HG02610 (cell line): ENCODE data around the gene PLPP2.

Experiments used
- ATAC-seq: cut with Tn5 transposase; IDR thresholded peaks from one replicate; pipeline ENCODE4 v1.9.1; 2021; ENCODE audit warnings: mild to moderate bottlenecking, moderate library complexity; ENCODE audit not compliant: unreplicated experiment

Gene PLPP2

DNA sequence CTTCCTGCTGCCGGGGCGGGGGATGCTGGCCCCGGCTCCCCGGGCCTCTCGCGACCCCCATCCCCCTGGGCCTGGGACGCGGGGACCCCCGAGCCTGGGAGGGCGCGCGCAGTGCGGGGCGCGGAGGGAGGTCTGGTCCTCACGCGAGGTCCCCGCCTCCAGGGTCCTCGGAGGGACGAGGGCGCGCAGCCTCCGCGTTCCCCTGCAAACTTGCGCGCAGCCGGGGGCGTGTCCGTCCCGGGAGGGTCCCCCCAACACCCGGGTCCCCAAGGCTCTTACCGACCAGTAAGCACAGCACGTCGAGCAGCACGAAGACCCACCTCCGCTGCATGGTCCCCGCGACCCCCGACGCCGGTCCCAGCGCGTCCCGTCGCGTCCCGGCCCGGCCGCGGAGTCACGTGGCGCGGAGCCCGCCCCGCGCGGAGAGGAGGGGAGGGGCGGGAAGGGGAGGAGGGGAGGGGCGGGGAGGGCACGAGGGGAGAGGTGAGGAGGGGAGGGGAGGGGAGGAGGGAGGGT, at the start of gene PLPP2:
PLPP2 (minus strand) TSS at position 398 of the 516 bp plus-strand sequence; CDS start at position 331, 67 bp downstream.
- no peak for ATAC-seq

DNA sequence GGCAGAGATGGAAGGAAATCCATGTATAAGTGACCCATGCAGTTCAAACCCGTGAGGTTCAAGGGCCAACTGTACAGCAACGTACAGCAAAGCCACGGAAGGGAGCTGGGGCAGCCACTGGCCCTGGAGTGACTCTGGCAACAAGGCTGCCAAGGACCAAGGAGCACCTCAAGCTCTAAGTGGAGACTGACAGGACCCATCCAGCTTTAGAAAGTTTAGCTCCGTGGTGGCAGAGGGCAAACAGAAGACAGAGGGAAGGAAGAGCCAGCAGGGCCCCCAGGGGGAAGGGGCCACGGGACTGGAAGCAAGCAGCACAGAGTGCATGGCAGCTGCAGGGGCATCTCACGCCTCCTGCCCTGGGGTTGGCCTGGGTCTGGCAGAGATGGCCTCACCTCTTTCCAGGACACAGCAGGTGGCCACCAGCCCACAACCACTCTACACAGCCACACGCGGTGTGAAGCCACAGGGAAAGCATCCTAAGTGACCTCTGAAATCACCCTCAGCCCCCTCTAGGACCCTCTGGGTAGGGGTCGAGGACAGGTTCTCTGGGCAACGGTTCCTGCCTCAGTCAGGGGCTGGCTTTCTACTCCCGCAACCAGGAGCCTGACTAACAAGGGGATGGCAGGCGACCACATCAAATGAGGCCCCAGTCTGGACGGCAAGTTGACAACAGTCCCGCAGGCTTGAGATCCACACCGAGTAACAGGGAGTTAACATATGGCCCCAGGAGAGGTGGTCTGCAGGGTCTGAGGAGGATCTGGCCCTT, 49.6 kb upstream of the PLPP2 start:
- no peak for ATAC-seq

GRCh38 chr19:339262-339887, 48.2 kb upstream of the PLPP2 start:
- ATAC-seq = no peak

- no peak for ATAC-seq
Measured at GRCh38 chr19:338421-338820, 47.2 kb upstream of the PLPP2 start.

GRCh38 chr19:336067-336614, 44.9 kb upstream of the PLPP2 start:
- no peak for ATAC-seq

DNA sequence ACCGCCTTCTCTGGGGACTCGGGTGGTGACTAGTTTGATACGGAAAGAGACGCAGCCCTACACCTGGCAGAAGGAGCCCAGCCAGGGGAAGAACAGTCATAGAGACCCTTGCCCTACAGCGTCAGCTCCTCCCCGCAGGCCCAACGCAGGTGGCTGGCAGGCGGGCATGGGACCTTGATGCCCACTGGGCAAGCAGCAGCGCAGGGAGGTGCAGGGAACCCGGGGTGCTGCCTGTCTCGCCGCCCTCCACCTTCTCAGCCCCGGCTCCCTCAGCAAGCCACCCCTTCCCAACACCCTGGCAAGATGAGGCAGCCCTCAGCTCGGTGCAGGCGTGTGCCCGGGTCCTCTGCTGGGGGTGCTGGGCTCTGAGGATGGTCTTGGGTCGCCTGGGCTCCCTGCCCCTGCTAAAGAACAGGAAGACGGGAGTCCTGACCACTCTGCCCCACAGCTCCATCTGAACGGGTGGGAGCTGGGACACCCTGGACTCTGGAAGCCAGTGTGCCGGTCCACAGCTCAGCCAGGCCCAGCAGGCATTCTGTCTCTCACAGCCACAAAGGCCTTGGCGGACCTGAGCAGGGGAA, 44.4 kb upstream of the PLPP2 start:
- no peak for ATAC-seq

DNA sequence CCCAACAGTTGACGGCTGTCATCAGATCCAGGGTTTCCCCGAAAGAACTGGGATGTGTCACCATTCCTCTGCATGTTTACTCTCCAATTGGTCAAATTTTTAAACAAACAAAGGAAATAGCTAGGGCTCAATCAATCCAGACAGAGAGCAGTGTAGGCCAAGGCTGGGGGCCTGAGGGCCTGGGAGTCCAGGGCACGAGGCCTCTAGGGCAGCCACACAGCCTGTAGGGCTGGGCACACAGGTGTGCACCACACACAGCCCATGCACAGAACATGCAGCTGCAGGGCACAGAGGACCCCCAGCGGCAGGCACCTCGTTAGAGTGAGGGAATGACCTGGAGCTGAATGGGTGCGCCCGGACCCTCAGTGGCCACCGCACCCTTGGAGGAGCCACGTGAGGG, 43.9 kb upstream of the PLPP2 start:
- ATAC-seq = no peak

DNA sequence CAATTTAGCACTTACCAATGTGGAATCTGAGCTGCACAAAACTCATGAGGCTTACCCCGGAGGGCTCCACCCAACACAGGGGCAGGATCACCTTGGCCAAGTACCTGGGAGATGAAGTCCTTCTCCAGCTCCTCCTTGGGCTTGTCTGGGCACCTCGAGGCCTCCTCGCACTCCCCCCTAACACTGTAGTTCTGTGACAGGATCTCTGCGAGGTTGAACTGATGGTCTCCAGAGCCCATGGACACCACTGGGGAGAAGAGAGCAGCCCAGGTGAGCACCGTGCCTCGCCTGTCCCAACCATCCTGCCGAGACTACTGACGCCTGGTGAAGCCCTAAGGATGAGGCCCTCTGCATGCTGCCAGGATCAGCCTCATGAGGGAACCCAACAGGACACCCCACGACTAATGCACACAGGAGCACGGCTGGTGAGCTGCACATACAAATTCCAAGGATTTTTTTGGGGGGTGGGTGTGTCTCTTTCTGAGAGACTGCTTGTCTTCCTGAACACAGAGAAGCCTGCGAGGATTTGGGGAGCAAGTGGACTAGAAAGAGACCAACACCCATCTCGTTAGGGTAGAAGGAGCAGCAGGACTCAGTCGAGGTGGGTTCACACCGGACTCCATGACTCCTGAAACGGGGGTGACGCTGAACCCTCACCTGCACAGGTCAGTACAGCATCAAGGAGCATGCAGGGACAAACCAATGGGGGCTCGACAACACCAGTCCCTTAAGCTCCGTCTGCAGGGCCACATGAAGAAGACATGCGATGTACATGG, 43.3 kb upstream of the PLPP2 start:
- no peak for ATAC-seq

DNA sequence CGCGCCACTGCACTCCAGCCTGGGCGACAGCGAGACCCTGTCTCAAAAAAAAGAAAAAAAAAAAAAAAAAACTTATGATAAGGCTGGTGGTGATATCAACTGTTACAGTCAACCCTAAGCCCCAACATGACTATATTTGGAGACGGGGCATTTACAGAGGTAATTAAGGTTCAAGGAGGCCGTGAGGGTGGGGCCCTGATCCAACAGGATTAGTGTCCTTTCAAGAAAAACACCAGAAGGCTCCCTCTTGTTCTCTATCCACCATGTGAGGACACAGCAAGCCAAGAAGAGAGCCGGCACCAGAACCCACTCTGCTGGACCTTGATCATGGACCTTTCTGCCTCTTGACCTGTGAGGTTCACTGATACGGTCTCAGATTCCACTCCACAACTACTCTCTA, 39.3 kb upstream of the PLPP2 start:
- no peak for ATAC-seq

GRCh38 chr19:329876-330275, 38.7 kb upstream of the PLPP2 start:
- no peak for ATAC-seq

DNA sequence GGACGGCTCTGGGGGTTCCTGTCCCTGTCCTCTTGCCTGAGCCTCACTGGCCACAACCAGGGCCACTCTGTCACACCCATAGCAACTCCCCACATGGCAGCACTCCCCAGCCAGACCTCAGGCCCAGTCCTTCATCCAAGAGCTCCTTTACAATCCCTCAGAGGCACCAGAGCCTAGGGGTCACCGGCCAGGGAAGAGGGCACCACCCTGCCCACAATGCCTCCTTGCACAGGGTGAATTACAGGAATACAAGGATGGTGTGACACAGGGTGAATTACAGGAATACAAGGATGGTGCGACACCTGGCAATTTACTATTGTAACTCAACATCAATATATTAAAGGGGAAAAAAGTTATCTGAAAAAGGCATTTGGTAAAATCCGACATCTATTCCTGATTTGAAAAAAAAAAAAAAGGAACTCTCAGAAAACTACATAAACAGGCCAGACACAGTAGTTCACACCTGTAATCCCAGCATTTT, 36.9 kb upstream of the PLPP2 start:
- no peak for ATAC-seq

- ATAC-seq = no peak
Measured at GRCh38 chr19:327291-328024, 36.3 kb upstream of the PLPP2 start.

DNA sequence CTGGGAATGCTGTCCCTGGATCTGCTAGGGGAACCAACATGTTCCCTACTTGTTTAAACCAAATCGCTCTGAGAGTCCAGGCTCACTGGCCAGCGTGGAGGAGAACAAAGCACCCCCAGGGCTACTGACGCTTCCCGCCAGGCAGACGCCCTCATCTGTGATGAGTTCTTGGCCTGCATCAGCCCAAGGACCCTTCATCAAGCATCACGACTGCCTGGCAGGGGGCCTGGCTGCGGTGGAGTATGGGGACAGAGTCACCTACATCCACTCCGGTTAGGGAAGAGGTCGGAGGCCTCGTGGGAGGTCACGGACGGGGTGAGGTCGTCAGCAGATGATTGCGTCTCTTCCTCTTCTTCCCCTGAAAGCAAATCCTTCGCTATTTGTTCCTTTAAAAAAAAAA, 35.7 kb upstream of the PLPP2 start:
- ATAC-seq = no peak

DNA sequence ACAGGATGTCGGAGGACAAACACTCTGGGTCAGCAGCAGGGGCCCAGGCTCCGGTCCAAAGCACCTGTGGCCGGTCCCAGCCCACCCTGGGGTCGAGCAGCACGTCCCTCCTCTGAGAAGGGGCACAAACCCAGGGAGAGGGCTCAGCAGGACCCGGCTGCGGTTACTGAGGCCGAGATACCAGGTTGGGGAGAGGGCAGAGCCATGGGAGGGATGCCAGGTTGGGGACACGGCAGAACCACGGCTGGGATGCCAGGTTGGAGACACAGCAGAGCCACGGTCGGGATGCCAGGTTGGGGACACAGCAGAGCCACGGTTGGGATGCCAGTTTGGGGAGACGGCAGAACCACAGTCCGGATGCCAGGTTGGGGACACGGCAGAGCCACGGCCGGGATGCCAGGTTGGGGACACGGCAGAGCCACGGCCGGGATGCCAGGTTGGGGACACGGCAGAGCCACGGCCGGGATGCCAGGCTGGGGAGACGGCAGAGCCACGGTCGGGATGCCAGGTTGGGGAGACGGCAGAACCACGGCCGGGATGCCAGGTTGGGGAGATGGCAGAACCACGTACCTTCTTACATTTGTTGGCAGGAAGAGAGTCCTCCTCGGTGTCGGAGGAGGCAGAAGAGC, 34.8 kb upstream of the PLPP2 start:
- no peak for ATAC-seq

DNA sequence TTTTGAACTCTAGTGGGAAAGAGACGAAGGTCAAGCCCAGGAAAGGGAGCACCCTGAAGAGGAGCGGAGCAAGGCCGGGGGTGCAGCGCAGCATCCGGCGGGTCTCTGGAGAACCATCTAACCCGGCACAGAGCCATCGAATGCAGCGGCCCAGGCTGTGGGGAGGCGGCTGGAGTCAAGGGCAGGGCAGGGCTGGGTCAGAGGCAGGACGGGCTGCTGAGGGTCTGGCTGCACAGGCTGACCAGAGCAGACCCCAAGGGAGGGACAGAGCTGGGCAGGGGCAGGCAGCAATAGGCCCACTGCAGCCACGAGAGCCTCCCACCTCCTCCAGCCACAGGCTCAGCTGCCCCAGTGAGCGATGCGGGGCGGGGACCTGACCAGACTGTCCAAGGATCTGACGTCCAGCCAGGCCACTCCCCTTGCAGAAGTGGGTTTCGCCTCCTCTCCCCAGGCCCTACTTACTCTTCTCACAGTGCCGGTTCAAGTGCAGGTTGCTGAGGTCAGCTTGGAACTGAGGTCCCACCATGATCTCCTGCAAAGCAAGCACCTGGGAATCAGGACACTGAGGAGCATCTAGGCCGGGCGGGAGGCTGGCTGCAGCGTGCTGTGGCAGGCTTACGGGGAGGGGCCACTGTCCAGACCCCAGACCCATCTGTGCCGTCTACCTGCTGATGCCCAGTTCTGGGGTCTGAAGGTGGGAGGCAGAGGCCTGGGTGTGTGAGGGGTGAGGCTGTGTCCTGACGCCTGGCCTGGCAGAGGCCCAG, 34.2 kb upstream of the PLPP2 start:
- no peak for ATAC-seq

DNA sequence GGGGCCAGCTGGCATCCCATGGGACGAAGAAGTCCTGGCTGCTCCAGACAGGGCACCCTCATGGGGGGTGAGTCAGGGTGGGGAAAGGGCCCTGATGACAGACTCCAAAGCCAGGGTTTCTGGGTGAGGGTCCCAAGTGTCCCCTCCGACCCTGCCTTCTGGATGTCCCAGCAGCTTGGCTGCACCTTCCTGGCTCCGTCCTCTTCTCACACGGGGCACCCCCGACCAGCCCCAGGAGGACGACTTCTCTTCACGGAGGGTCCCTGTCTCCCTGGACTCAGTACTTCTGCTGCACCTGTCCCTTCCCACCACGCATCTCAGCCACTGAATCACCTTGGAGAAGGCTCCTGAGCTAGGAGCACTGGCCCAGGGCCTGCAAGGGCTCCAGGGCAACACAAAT, 33.5 kb upstream of the PLPP2 start:
- no peak for ATAC-seq

DNA sequence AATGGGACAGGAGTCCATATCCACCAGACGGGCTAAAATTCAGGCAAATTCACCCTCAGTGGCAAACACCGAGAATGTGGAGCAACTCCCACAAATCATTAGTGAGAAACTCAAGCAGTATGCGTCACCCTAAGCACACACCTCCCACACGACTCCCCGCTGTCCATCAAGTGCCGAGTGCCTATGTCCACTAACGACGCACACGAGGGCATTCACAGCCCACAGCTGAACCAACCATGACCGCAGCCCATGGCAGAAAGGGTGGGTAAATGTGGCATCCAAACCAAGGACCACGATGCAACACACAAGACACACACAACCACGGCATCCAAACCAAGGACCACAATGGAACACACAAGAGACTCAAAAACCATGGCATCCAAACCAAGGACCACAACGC, 31.4 kb upstream of the PLPP2 start:
- ATAC-seq = no peak

DNA sequence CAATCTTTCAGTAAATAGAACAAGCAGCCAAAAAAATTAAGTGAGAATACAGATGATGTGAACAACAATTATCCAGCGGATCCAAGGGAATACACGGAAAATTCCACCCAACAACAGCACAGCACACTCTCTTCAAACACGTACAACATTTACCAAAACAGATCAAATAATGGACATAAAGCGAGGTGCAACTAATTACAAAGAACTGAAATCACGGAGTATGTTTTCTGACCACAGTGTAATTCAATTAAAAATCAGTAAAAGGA, 27.2 kb upstream of the PLPP2 start:
- no peak for ATAC-seq
